A673 (cell line): ENCODE results near the gene TEKT4. TPM values are rescaled to one million over a fixed set of nuclear protein-coding genes. Genes with fewer than 3 reads are reported as not detected.
"Not testable (repeated sequence)": the region's sequence is repeated elsewhere in the genome, so short reads cannot be mapped to it uniquely, and the experiment has no call there.

Experiments used
- BruUV-seq: library from RNA; stranded (reverse); fragments of 400-500 nt; replicated peaks from 2 replicates; lab custom pipeline; 2021; lab: Mats Ljungman, UMichigan
- CTCF ChIA-PET: fragments of 300-600 bp; sonication (Branson Sonifier 250); formaldehyde crosslinking; loops from one replicate; lab custom pipeline; 2022; ENCODE audit warnings: antibody characterized with exemption; lab: Charles Lee
- POLR2A ChIA-PET: fragments of 300-600 bp; sonication (Branson Sonifier 250); formaldehyde crosslinking; loops from one replicate; lab custom pipeline; 2022; ENCODE audit warnings: antibody characterized with exemption; ENCODE audit not compliant: low non-redundant PET; lab: Charles Lee
- DNase-seq: peaks from one replicate; pipeline ENCODE4 v3.0.0-alpha.2; 2015; ENCODE audit warnings: low spot score
- H3K27ac ChIP-seq: fragments of 200-600 bp; sonication (generic); 2 replicates; pipeline ENCODE4 v1.5.1; 2016; ENCODE audit warnings: mixed run types, low read depth, mild to moderate bottlenecking, mixed read lengths, antibody characterized with exemption, low read length; ENCODE audit not compliant: poor library complexity, severe bottlenecking
- H3K27me3 ChIP-seq: fragments of 200-600 bp; sonication (generic); replicated peaks from 2 replicates; pipeline ENCODE4 v1.6.1; 2017; ENCODE audit warnings: mixed run types, low read depth, mild to moderate bottlenecking, mixed read lengths, antibody characterized with exemption, low read length; ENCODE audit not compliant: insufficient read depth, poor library complexity
- H3K36me3 ChIP-seq: fragments of 200-600 bp; sonication (generic); 2 replicates; pipeline ENCODE4 v1.6.1; 2016; ENCODE audit warnings: mixed run types, mild to moderate bottlenecking, mixed read lengths, antibody characterized with exemption, low read length; ENCODE audit not compliant: insufficient read depth, poor library complexity, severe bottlenecking
- H3K4me1 ChIP-seq: fragments of 200-600 bp; sonication (generic); 2 replicates; pipeline ENCODE4 v1.6.1; 2017; ENCODE audit warnings: mixed run types, mild to moderate bottlenecking, mixed read lengths, antibody characterized with exemption, low read length; ENCODE audit not compliant: insufficient read depth, poor library complexity, severe bottlenecking
- H3K4me3 ChIP-seq: fragments of 200-600 bp; sonication (generic); 2 replicates; pipeline ENCODE4 v1.5.1; 2016; ENCODE audit warnings: low read depth, mixed run types, mild to moderate bottlenecking, mixed read lengths, low read length; ENCODE audit not compliant: poor library complexity, severe bottlenecking
- H3K9me3 ChIP-seq: fragments of 200-600 bp; sonication (generic); 2 replicates; pipeline ENCODE4 v1.6.1; 2016; ENCODE audit warnings: mixed run types, low read depth, mild to moderate bottlenecking, mixed read lengths, antibody characterized with exemption, low read length; ENCODE audit not compliant: poor library complexity, severe bottlenecking
- EZH2 ChIP-seq: fragments of 200-600 bp; sonication (generic); IDR thresholded peaks from 2 replicates; pipeline ENCODE4 v1.6.1; 2017; ENCODE audit warnings: borderline replicate concordance, low read depth, mild to moderate bottlenecking, mixed read lengths, antibody characterized with exemption, low read length; ENCODE audit not compliant: poor library complexity, severe bottlenecking
- intact Hi-C: fragments of 100-400 bp; cut with micrococcal nuclease; formaldehyde crosslinking; loops from one replicate; pipeline ENCODE4 v1.10.0; 2022; ENCODE audit not compliant: unreplicated experiment
- total RNA-seq: library from RNA; stranded (reverse); gene quantifications from 2 replicates; pipeline ENCODE4 v1.2.3, GENCODE V29; 2021
- TF ChIP-seq, protein P1 (sequence below): fragments of 300-800, 200-600 bp; sonication (generic); conservative IDR thresholded peaks from 2 replicates; pipeline ENCODE4 v1.5.1; 2017; ENCODE audit warnings: low read depth, mild to moderate bottlenecking, antibody characterized with exemption, low read length, moderate library complexity, mixed read lengths

TEKT4 gene
- total RNA-seq, 1 experiment from 2014 or later: not detected

DNA sequence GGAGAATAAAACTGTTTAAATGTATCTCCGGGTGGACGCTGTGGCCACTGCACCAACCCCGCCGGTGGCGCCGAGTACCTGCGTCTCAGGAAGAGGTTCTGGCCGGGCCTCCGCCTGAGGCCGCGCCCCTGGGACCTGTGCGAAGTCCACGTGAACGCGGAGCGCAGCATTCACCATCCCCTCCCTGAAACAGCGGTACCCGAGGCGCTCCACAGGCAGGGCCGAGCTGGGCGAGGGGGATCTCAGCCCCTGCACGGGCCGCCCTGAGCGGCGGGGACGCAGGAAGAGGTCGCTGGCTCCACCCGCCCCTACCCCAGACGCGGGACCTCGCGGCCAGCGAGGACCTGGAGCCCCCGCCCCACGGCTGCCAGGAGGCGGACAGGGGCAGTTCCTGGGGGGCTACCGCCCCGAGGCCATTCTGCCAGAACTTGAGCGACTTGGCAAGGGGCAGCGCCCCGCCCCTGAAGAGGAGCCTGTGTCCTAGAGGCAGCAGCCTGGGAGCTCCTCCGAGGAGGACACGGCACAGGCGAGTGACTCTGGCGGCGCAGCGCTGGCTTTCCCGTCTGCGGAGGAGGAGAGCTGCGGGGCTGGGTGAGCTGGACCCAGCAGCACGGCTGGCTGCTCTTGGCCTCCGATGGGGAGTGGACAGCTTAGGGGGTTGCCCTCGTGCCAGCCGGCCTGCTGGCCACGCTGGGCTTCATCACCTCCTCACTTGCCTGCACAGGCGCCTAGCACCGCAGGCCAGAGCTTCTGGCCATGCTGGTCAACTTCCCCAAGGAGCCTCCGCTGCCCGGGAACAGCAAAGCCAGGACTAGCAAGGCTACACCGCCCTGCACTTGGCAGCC, 9.7 kb upstream of the TEKT4 start:
- Histone ChIP-seq H3K27ac (no peak overlapping the region), H3K4me1 (no peaks in the 10 kb centered on the region), H3K9me3 (no peaks in the 10 kb centered on the region), H3K27me3 (peaks cover 86% of the 10 kb centered on the region), H3K36me3 (no peaks in the 10 kb centered on the region), H3K4me3 (no peak overlapping the region)
- intact Hi-C loops: no loop called here
- ChIA-PET POLR2A (no interaction called here), CTCF (no interaction called here)
- BruUV-seq: no TSS peak
- no peak for DNase-seq
- peak; percentile 53 for TF ChIP-seq EZH2
- TF ChIP-seq, protein P1, sequence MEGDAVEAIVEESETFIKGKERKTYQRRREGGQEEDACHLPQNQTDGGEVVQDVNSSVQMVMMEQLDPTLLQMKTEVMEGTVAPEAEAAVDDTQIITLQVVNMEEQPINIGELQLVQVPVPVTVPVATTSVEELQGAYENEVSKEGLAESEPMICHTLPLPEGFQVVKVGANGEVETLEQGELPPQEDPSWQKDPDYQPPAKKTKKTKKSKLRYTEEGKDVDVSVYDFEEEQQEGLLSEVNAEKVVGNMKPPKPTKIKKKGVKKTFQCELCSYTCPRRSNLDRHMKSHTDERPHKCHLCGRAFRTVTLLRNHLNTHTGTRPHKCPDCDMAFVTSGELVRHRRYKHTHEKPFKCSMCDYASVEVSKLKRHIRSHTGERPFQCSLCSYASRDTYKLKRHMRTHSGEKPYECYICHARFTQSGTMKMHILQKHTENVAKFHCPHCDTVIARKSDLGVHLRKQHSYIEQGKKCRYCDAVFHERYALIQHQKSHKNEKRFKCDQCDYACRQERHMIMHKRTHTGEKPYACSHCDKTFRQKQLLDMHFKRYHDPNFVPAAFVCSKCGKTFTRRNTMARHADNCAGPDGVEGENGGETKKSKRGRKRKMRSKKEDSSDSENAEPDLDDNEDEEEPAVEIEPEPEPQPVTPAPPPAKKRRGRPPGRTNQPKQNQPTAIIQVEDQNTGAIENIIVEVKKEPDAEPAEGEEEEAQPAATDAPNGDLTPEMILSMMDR: no peak

DNA sequence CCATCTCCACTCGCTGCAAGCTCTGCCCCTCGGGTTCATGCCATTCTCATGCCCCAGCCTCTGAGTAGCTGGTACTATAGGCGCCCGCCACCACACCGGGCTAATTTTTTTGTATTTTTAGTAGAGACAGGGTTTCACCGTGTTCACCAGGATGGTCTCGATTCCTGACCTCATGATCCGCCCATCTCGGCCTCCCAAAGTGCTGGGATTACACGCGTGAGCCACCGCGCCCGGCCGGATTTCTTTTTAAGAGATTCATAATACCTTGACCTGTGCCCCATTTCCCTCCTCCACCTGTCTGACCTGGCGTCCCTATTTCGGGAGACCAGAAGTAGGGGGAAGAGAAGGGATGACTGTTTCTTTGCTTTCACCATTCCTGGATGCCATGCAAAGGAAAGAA, 8.3 kb upstream of the TEKT4 start:
- BruUV-seq, H3K27ac ChIP-seq, intact Hi-C loops, H3K36me3 ChIP-seq, H3K4me3 ChIP-seq, H3K9me3 ChIP-seq, DNase-seq, H3K4me1 ChIP-seq, CTCF ChIA-PET, POLR2A ChIA-PET: not testable (repeated sequence)
- H3K27me3 ChIP-seq: peaks cover 79% of the 10 kb centered on the region

DNA sequence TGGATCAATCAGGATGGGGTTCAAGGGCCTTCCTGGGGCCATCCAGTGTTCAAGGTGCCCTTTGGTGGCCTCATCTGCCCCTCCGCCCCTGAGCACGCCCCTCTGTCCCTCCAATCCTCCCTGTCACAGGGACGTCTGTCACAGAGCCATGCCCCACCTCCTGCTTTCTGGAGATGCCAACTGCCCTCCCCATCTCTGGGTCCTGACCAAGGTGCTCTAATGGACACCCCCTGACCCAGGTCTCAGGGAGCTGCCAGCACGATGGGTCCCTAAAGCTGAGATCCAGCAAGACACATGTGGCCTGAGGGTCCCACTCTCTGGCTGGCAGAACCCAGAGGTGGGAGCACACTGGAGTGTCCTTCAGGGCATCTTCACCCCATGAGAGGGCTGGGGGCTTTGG, 2.1 kb upstream of the TEKT4 start:
- Histone ChIP-seq H3K4me1 (no peaks in the 10 kb centered on the region), H3K4me3 (no peak overlapping the region), H3K27ac (no peak overlapping the region), H3K36me3 (no peaks in the 10 kb centered on the region), H3K27me3 (peaks cover 55% of the 10 kb centered on the region), H3K9me3 (no peaks in the 10 kb centered on the region)
- no peak for DNase-seq
- intact Hi-C loops: no loop called here
- no TSS peak for BruUV-seq
- TF ChIP-seq EZH2: no peak
- TF ChIP-seq, protein P1: no peak
- ChIA-PET POLR2A (no interaction called here), CTCF (no interaction called here)
